ENCODE results near the gene DACH1. TPM values are rescaled to one million over a fixed set of nuclear protein-coding genes. Genes with fewer than 3 reads are reported as not detected.

The DACH1 gene
- total and polyA plus RNA-seq, 12 donors: 1.2 to 5.2 (median 2.6) TPM

DNA sequence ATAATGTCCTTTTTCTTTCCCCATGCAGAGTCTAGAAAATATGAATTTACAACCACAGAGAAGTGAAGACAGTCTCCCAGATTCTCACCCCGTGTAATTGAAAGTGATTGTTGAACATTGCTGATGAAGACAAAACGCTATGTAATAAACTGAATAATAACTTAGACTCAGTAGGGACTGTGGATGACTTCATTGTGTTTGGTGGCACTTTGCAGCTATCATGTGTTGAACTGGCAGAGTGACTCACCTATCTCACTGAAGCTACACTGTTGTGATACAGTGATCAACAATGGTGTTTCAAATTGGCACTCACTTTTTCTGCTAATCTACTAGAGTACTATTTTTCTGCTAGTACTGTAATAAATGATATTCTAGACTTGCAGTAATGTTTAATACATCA, 261.3 kb downstream of the DACH1 start:
- intact Hi-C loops (cut with DNase I): no loop called here
- no peaks in the 10 kb centered on the region for H3K36me3 ChIP-seq
- TF ChIP-seq, protein P1, sequence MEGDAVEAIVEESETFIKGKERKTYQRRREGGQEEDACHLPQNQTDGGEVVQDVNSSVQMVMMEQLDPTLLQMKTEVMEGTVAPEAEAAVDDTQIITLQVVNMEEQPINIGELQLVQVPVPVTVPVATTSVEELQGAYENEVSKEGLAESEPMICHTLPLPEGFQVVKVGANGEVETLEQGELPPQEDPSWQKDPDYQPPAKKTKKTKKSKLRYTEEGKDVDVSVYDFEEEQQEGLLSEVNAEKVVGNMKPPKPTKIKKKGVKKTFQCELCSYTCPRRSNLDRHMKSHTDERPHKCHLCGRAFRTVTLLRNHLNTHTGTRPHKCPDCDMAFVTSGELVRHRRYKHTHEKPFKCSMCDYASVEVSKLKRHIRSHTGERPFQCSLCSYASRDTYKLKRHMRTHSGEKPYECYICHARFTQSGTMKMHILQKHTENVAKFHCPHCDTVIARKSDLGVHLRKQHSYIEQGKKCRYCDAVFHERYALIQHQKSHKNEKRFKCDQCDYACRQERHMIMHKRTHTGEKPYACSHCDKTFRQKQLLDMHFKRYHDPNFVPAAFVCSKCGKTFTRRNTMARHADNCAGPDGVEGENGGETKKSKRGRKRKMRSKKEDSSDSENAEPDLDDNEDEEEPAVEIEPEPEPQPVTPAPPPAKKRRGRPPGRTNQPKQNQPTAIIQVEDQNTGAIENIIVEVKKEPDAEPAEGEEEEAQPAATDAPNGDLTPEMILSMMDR (IDR thresholded peaks at IDR 0.05): no peak
- no peak overlapping the region for H3K27ac ChIP-seq
- ATAC-seq (no peak), DNase-seq (no peak)
- H3K4me1 ChIP-seq: peaks cover 0 to 5% (median 0%) of the 10 kb centered on the region in 9 donors
- H3K4me3 ChIP-seq: no peak overlapping the region
- WGBS, 2 donors: 82 to 86% methylated on average over 2 of the region's 2 CpGs
- H3K9me3 ChIP-seq: no peaks in the 10 kb centered on the region
- no peaks in the 10 kb centered on the region for H3K27me3 ChIP-seq

DNA sequence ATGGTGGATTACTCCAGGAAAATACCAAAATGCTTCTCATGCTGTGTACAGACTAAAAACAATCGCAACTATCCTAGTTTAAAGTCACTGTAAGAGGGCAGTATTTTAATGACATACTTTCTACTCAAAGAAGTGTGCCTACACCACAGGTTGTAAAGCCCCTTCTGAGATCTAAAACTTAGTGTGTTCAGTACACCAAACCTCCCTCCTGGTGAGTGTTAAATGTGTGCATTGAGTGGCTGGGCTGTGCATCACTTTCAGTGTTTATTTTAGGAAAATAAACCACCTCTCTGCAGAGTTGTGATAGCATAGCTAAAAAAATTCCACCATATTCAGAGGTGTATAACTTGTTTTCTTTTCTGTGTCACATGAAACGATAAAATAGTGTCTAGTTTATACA, 263.7 kb downstream of the DACH1 start:
- ATAC-seq (no peak), DNase-seq (no peak)
- no peaks in the 10 kb centered on the region for H3K27me3 ChIP-seq
- H3K27ac ChIP-seq: no peak overlapping the region
- no peaks in the 10 kb centered on the region for H3K4me1 ChIP-seq
- TF ChIP-seq, protein P1 (IDR thresholded peaks at IDR 0.05): no peak
- WGBS, 2 donors: 95 to 97% methylated on average over 2 of the region's 2 CpGs
- no peaks in the 10 kb centered on the region for H3K9me3 ChIP-seq
- no peak overlapping the region for H3K4me3 ChIP-seq
- intact Hi-C loops (cut with DNase I): no loop called here
- H3K36me3 ChIP-seq: no peaks in the 10 kb centered on the region

DNA sequence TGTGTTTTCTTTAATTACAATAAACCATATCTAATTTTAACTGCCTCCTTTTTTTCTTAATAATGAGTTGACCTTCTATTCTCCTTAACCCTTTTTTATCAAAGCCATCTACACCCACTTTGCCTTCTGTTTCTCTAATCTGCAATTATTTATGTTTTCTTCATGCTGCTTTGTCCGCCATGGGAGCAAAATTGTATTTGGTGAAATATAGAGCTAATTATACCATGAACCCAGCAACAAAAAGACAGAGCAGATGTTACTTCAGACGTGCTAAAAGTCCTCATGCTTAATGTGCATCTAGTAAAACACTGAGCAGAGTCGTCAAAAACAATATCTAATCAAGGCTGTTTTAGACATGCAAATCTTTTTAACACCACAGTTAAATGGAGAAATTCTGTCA, 264.7 kb downstream of the DACH1 start:
- Histone ChIP-seq H3K4me3 (no peak overlapping the region), H3K27me3 (no peaks in the 10 kb centered on the region), H3K27ac (no peak overlapping the region), H3K4me1 (no peaks in the 10 kb centered on the region), H3K9me3 (no peaks in the 10 kb centered on the region), H3K36me3 (no peaks in the 10 kb centered on the region)
- DNase-seq (no peak), ATAC-seq (no peak)
- TF ChIP-seq, protein P1 (IDR thresholded peaks at IDR 0.05): no peak
- WGBS, 2 donors: 70% methylated on average over 3 of the region's 3 CpGs
- intact Hi-C loops (cut with DNase I): no loop called here

DNA sequence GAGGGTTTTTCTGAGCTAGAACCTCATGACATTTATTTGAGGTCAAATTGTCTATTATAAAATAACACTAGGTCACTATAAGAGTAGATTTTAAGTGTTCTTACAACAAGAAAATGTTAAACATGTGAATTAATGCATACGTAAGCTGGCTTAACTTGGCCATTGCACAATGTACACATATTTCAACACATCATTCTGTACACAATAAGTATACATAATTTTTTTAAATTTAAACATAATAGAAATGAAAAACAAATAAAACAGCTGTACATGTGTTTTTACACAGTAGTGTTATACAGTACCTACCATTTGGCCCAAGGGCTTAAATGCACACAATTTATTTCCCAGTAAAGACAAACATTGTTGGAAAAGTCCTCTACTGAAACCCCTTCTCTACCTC, 269.9 kb downstream of the DACH1 start:
- DNase-seq (no peak), ATAC-seq (no peak)
- H3K4me3 ChIP-seq: no peak overlapping the region
- peaks cover 0 to 3% (median 0%) of the 10 kb centered on the region in 9 donors for H3K4me1 ChIP-seq
- no peak overlapping the region for H3K27ac ChIP-seq
- TF ChIP-seq, protein P1 (IDR thresholded peaks at IDR 0.05): no peak
- intact Hi-C loops (cut with DNase I): no loop called here
- no peaks in the 10 kb centered on the region for H3K9me3 ChIP-seq
- no peaks in the 10 kb centered on the region for H3K27me3 ChIP-seq
- H3K36me3 ChIP-seq: no peaks in the 10 kb centered on the region
- 90 to 95% methylated on average over 1 of the region's 1 CpG for WGBS, 2 donors

Measured in heart right ventricle (tissue), 16 donors.